Skeletal muscle satellite cell (primary cell): ENCODE measurements around the gene DLG4. TPM values are rescaled to one million over a fixed set of nuclear protein-coding genes. Genes with fewer than 3 reads are reported as not detected.

Experiments
- H3K27me3 ChIP-seq: 2 replicates; pipeline ENCODE4 v1.7.0; 2013; ENCODE audit warnings: low read length; ENCODE audit not compliant: control insufficient read depth, insufficient read depth
- H3K36me3 ChIP-seq: 2 replicates; pipeline ENCODE4 v1.7.0; 2013; ENCODE audit warnings: mild to moderate bottlenecking, control low read depth, low read length; ENCODE audit not compliant: insufficient read depth
- H3K4me1 ChIP-seq: 2 replicates; pipeline ENCODE4 v1.7.0; 2013; ENCODE audit warnings: low read length; ENCODE audit not compliant: control insufficient read depth, insufficient read depth
- H3K4me2 ChIP-seq: 2 replicates; pipeline ENCODE4 v1.7.0; 2013; ENCODE audit warnings: mild to moderate bottlenecking, low read length
- H3K4me3 ChIP-seq: 2 replicates; pipeline ENCODE4 v1.7.0; 2013; ENCODE audit warnings: low read length
- H3K9ac ChIP-seq: 2 replicates; pipeline ENCODE4 v1.7.0; 2013; ENCODE audit warnings: mild to moderate bottlenecking, low read depth, low read length, moderate library complexity
- H3K9me3 ChIP-seq: replicated peaks from 2 replicates; pipeline ENCODE4 v1.7.0; 2013; ENCODE audit warnings: mild to moderate bottlenecking, control low read depth, low read length
- small RNA-seq: library from RNA; depleted of rRNA; stranded (forward); fragments of <200 nt; gene quantifications from one replicate; pipeline ENCODE3, GENCODE V24; 2012

Gene DLG4

GRCh38 chr17:7156342-7156940 lies 63.2 kb downstream of the DLG4 start:
- H3K4me3 ChIP-seq, result no peak overlapping the region
- no peaks in the 10 kb centered on the region for H3K36me3 ChIP-seq
- no peaks in the 10 kb centered on the region for H3K4me1 ChIP-seq
- H3K4me2 ChIP-seq, result no peak overlapping the region
- no peaks in the 10 kb centered on the region for H3K9me3 ChIP-seq
- H3K27me3 ChIP-seq, result peaks cover 59% of the 10 kb centered on the region
- no peak overlapping the region for H3K9ac ChIP-seq

GRCh38 chr17:7147772-7148171 lies 71.9 kb downstream of the DLG4 start:
- Histone ChIP-seq H3K36me3 (no peaks in the 10 kb centered on the region), H3K4me1 (no peaks in the 10 kb centered on the region), H3K4me2 (no peak overlapping the region), H3K27me3 (peaks cover 53% of the 10 kb centered on the region), H3K9me3 (no peaks in the 10 kb centered on the region), H3K9ac (no peak overlapping the region), H3K4me3 (no peak overlapping the region)

GRCh38 chr17:7146115-7146514 lies 73.5 kb downstream of the DLG4 start:
- Histone ChIP-seq H3K9me3 (no peaks in the 10 kb centered on the region), H3K4me2 (no peak overlapping the region), H3K4me3 (no peak overlapping the region), H3K9ac (no peak overlapping the region), H3K36me3 (no peaks in the 10 kb centered on the region), H3K27me3 (peaks cover 54% of the 10 kb centered on the region), H3K4me1 (no peaks in the 10 kb centered on the region)

- Histone ChIP-seq H3K27me3 (peaks cover 66% of the 10 kb centered on the region), H3K4me3 (no peak overlapping the region), H3K4me1 (no peaks in the 10 kb centered on the region), H3K4me2 (no peak overlapping the region), H3K9me3 (no peaks in the 10 kb centered on the region), H3K36me3 (no peaks in the 10 kb centered on the region), H3K9ac (no peak overlapping the region)
Measured at GRCh38 chr17:7144213-7144612, 75.4 kb downstream of the DLG4 start.

- H3K4me2 ChIP-seq, result no peak overlapping the region
- no peaks in the 10 kb centered on the region for H3K36me3 ChIP-seq
- no peak overlapping the region for H3K4me3 ChIP-seq
- no peaks in the 10 kb centered on the region for H3K9me3 ChIP-seq
- no peak overlapping the region for H3K9ac ChIP-seq
- peaks cover 74% of the 10 kb centered on the region for H3K27me3 ChIP-seq
- no peaks in the 10 kb centered on the region for H3K4me1 ChIP-seq
Measured at GRCh38 chr17:7141824-7142223, 77.8 kb downstream of the DLG4 start.

- no peaks in the 10 kb centered on the region for H3K36me3 ChIP-seq
- H3K4me2 ChIP-seq, result no peak overlapping the region
- no peak overlapping the region for H3K9ac ChIP-seq
- peaks cover 62% of the 10 kb centered on the region for H3K27me3 ChIP-seq
- H3K4me1 ChIP-seq, result no peaks in the 10 kb centered on the region
- no peaks in the 10 kb centered on the region for H3K9me3 ChIP-seq
- H3K4me3 ChIP-seq, result no peak overlapping the region
Measured at GRCh38 chr17:7139400-7139799, 80.2 kb downstream of the DLG4 start.

- Histone ChIP-seq H3K27me3 (peaks cover 60% of the 10 kb centered on the region), H3K9me3 (no peaks in the 10 kb centered on the region), H3K4me1 (no peaks in the 10 kb centered on the region), H3K36me3 (no peaks in the 10 kb centered on the region), H3K4me2 (no peak overlapping the region), H3K4me3 (no peak overlapping the region), H3K9ac (no peak overlapping the region)
Measured at GRCh38 chr17:7138800-7139381, 80.7 kb downstream of the DLG4 start.

- no peaks in the 10 kb centered on the region for H3K36me3 ChIP-seq
- no peak overlapping the region for H3K9ac ChIP-seq
- peaks cover 63% of the 10 kb centered on the region for H3K27me3 ChIP-seq
- H3K4me1 ChIP-seq, result no peaks in the 10 kb centered on the region
- H3K4me3 ChIP-seq, result no peak overlapping the region
- H3K9me3 ChIP-seq, result no peaks in the 10 kb centered on the region
- H3K4me2 ChIP-seq, result no peak overlapping the region
Measured at GRCh38 chr17:7137171-7137943, 82.3 kb downstream of the DLG4 start.

Small RNA genes within 50 kb of the gene (small RNA-seq; reads per million reads assigned to genes)
- gene AC120057.4 (not detected), gene MIR324 (105 reads per million, percentile 97 among the genes with 10 or more reads in this experiment), gene RF00019 (not detected)
